A549 treated with GW870086 at 1 μM for 4 hours (cell line): ENCODE results near the gene VENTX. TPM values are rescaled to one million over a fixed set of nuclear protein-coding genes. Genes with fewer than 3 reads are reported as not detected.

Experiments
- total RNA-seq: library from RNA; stranded (reverse); fragments of 200-300 nt; extraction: Qiagen RNA extraction; gene quantifications from 5 replicates; pipeline ENCODE4 v1.2.3, GENCODE V29; 2022; ENCODE audit warnings: low read depth

VENTX gene, protein sequence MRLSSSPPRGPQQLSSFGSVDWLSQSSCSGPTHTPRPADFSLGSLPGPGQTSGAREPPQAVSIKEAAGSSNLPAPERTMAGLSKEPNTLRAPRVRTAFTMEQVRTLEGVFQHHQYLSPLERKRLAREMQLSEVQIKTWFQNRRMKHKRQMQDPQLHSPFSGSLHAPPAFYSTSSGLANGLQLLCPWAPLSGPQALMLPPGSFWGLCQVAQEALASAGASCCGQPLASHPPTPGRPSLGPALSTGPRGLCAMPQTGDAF
- 0.05 TPM in 1 of 5 replicates, not detected in the others for total RNA-seq

DNA sequence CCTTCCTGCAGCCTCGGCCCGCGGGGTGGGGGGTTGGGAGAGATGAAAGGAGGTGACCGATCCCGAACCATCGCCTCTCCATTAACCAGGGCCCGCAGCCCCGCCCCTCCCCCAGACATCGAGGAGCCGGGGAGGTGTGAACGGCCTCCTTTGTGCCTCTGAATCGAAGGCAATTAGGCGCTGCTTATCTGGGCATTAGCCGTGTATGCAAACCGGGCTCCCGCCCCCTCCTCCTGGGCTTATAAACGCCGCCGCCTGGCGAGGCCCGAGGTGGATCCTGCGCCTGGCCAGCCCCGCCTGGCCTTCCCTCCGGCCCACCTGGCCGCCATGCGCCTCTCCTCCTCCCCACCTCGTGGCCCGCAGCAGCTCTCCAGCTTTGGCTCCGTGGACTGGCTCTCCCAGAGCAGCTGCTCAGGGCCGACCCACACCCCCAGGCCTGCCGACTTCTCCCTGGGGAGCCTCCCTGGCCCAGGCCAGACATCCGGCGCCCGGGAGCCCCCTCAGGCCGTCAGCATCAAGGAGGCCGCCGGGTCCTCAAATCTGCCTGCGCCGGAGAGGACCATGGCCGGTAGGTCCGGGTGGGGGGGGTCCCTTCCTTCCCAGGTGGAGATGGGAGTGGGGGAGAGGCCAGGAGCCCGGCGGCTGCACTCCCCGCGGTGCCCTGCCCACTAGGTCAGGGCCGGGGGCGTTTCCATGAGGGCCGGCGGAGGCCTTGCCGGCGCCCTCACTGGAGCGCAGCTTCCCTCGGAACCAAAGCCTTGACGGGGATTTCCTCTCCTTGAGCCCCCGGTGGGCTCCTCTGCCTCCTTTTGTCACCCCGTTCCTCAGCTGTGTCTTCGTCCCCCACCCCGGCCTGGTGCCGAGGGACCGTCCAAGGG is at the start of gene VENTX:
Gene VENTX (plus strand): TSS at position 268 of the 878 bp plus-strand sequence. CDS start 60 bp downstream, at position 328.

DNA sequence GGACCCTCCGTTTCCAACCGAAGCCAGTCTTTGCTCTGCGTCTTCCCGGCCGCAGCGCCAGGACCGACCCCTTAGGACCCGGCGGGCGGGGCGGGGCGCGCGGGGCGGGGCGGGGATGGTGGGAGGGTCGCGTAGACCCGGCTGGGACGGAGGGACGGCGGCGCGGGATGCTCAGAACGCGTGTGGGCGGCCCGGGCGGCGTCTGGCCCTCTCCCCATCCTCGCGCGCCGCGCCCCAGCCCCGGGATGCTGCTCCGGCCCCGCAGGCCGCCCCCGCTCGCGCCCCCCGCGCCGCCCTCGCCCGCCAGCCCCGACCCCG is 7.7 kb upstream of the VENTX start, which contains the start of gene UTF1:
Gene UTF1 (plus strand): TSS at position 174 of the 318 bp plus-strand sequence. CDS start 72 bp downstream, at position 246.

DNA sequence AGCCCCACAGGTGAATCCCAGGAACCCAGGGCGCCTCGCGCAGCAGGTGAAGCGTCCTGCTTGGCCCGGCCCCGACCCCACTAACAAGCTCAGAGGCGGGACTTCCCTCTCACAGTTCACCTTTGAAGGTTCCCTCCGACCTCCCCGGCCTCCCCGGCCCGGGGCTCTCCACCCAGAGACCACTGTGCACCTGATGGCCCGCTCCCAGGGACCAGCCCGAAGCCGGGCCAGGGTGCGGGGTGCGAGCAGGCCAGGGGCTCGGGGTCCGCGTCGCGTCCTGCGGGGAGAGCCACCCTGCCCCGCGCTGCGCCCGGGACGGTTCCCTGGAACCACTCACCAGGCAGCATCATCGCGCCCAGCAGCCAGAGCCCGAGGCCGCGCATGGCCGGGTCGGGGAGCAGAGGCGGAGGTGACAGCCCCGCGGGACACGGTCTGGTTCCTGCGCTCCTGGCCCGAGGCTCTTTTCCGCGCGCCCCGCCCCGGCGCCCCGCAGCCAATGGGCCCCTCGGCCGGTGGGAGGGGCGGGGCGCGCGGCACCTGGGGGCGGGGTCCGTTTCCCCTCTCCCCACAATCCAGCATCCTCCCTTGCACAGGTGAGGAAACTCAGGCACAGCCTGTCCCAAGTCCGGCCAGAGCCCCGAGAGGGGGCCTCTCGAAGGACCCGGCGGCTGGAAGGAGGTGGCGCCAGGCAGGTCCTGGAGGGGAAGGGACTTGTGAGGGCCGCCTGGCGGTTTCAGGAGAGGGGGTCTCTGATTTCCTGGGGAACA is 39.0 kb downstream of the VENTX start, which contains the start of gene ADAM8:
Gene ADAM8 (minus strand): TSS at position 434 of the 767 bp plus-strand sequence. CDS start 51 bp downstream, at position 383.

Other genes with a start within 250 kb of the VENTX start
- gene ADGRA1, start 149.9 kb upstream of the VENTX start, total RNA-seq, result 0.16 to 0.43 TPM (median 0.24 TPM) in 5 replicates
- 0.61 to 2.0 TPM (median 1.1 TPM) in 5 replicates for gene KNDC1, start 77.6 kb upstream of the VENTX start, total RNA-seq
- 0.12 TPM in 1 of 5 replicates, not detected in the others for gene UTF1, start 7.6 kb upstream of the VENTX start, total RNA-seq
- gene ADAM8, start 39.0 kb downstream of the VENTX start, total RNA-seq, result 2.4 to 4.5 TPM (median 3.8 TPM) in 5 replicates
- gene TUBGCP2, start 71.0 kb downstream of the VENTX start, total RNA-seq, result 31.7 to 47.6 TPM (median 43.1 TPM) in 5 replicates
- gene ZNF511, start 71.1 kb downstream of the VENTX start, total RNA-seq, result 57.9 to 86.6 TPM (median 68.6 TPM) in 5 replicates
- 0.46 to 0.95 TPM (median 0.69 TPM) in 5 replicates for gene CALY, start 99.0 kb downstream of the VENTX start, total RNA-seq
- not detected in 5 replicates for gene PRAP1, start 109.5 kb downstream of the VENTX start, total RNA-seq
- 14.1 to 16.7 TPM (median 15.8 TPM) in 5 replicates for gene FUOM, start 120.2 kb downstream of the VENTX start, total RNA-seq
- gene ECHS1, start 135.5 kb downstream of the VENTX start, total RNA-seq, result 134 to 161 TPM (median 147 TPM) in 5 replicates
- 1.4 to 2.1 TPM (median 1.8 TPM) in 5 replicates for gene PAOX, start 141.4 kb downstream of the VENTX start, total RNA-seq
- 42.3 to 53.4 TPM (median 50.6 TPM) in 5 replicates for gene MTG1, start 156.3 kb downstream of the VENTX start, total RNA-seq
- gene SPRN, start 186.8 kb downstream of the VENTX start, total RNA-seq, result 0.18 to 0.47 TPM (median 0.25 TPM) in 5 replicates
- gene SCART1, start 216.1 kb downstream of the VENTX start, total RNA-seq, result 0.15 to 0.34 TPM (median 0.21 TPM) in 4 of 5 replicates, not detected in the other